ENCODE measurements around the gene WHRN.

Gene WHRN

GRCh38 chr9:114513959-114514267 is 8.6 kb upstream of the WHRN start:
- no peak for DNase-seq (ENCODE audit: low spot score)

- DNase-seq (ENCODE audit: low spot score), result no peak
Measured at GRCh38 chr9:114513055-114513958, 8.0 kb upstream of the WHRN start.

- DNase-seq (ENCODE audit: low spot score), result no peak
Measured at GRCh38 chr9:114511978-114512874, 7.0 kb upstream of the WHRN start.

- no peak for DNase-seq (ENCODE audit: low spot score)
Measured at GRCh38 chr9:114507726-114508125, 2.5 kb upstream of the WHRN start.

GRCh38 chr9:114506082-114506390 is 763 bp upstream of the WHRN start:
- DNase-seq (ENCODE audit: low spot score), result no peak

GRCh38 chr9:114504341-114505186 is 709 bp downstream of the WHRN start:
- no peak for DNase-seq (ENCODE audit: low spot score)

GRCh38 chr9:114503522-114504340 is 1.5 kb downstream of the WHRN start:
- no peak for DNase-seq (ENCODE audit: low spot score)

GRCh38 chr9:114503009-114503408 is 2.3 kb downstream of the WHRN start:
- no peak for DNase-seq (ENCODE audit: low spot score)

GRCh38 chr9:114501796-114502682 is 3.2 kb downstream of the WHRN start:
- no peak for DNase-seq (ENCODE audit: low spot score)

- no peak for DNase-seq (ENCODE audit: low spot score)
Measured at GRCh38 chr9:114500697-114501292, 4.5 kb downstream of the WHRN start.

- no peak for DNase-seq (ENCODE audit: low spot score)
Measured at GRCh38 chr9:114499941-114500696, 5.2 kb downstream of the WHRN start.

- DNase-seq (ENCODE audit: low spot score), result peak; percentile 72
Measured at GRCh38 chr9:114499528-114499927, 5.7 kb downstream of the WHRN start.

GRCh38 chr9:114497727-114498382 is 7.4 kb downstream of the WHRN start:
- no peak for DNase-seq (ENCODE audit: low spot score)

- DNase-seq (ENCODE audit: low spot score), result no peak
Measured at GRCh38 chr9:114497236-114497635, 8.0 kb downstream of the WHRN start.

GRCh38 chr9:114496011-114496410 is 9.3 kb downstream of the WHRN start:
- no peak for DNase-seq (ENCODE audit: low spot score)

- no peak for DNase-seq (ENCODE audit: low spot score)
Measured at GRCh38 chr9:114494776-114495569, 10.3 kb downstream of the WHRN start.

- no peak for DNase-seq (ENCODE audit: low spot score)
Measured at GRCh38 chr9:114493521-114494184, 11.6 kb downstream of the WHRN start.
